NCI-H2081 (cell line): ENCODE data around the gene ADARB2.
A peak's percentile ranks its signal among the peaks of the same experiment; 100 is the strongest.

Experiments used
- DNase-seq, 2 experiments: peaks; one replicate each; lab custom pipeline; 2025; lab: John Stamatoyannopoulos, UW

ADARB2 gene

GRCh38 chr10:1595726-1596125, 141.6 kb downstream of the ADARB2 start:
- DNase-seq = no peak

- no peak for DNase-seq
These were observed 142.1 kb downstream of the ADARB2 start for GRCh38 chr10:1595242-1595600.

GRCh38 chr10:1594372-1595241, 142.7 kb downstream of the ADARB2 start:
- DNase-seq = no peak

GRCh38 chr10:1591742-1592141, 145.6 kb downstream of the ADARB2 start:
- DNase-seq = no peak

DNA sequence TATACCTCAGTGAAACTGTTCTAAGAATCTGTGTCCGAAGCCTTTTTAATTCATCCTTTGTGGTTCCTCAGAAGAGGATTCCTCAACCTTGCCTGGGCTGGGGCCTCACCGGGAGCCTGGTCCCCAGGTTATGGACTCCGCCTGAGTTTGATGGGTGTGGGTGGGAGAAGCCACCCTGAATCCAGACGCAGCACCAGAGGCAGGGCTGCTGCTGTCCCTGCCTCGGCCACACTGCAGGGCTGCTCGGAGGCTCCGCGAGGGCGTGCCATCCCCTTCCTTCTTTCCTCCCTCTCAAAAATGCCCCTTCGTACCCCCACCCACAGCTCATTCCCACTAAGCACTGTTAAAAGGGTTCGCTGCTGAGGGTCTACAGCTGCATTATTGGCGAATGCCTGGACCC, 146.3 kb downstream of the ADARB2 start:
- no peak for DNase-seq

DNA sequence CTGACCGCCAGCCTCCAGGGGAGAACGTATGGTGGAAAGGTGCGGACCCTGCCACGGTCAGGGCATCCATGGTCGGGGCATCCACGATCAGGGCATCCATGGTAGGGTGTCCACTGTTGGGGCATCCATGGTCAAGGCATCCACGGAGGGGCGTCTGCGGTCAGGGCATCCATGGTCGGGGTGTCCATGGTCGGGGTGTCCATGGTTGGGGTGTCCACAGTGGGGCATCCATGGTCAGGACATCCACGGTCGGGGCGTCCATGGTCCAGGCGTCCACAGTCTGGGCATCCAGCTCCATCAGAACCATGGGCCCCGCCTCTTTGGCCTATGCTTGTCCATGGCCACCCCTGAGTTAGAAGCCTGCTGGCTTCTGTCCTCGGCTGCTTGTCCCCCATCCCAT, 148.1 kb downstream of the ADARB2 start:
- no peak for DNase-seq

DNA sequence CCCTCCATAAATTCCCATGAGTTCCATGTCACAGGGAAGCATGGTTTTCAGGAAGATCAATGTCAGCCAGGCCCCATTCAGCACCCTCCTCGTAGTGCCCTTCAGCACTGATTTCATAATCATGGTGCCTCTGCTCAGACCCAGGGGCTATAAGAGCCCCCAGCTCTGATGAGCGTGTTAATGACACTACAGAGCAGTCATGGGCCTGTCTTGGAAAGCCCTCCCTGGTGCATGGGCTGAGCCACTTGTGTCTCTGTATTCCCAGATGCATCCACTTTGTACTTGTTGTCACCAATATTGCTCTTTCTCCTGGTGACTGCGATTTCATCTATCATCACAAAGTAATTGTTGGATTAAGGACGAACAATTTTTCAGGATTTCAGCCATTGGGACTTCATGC, 154.6 kb downstream of the ADARB2 start:
- no peak for DNase-seq

GRCh38 chr10:1581189-1581588, 156.1 kb downstream of the ADARB2 start:
- DNase-seq = no peak

DNA sequence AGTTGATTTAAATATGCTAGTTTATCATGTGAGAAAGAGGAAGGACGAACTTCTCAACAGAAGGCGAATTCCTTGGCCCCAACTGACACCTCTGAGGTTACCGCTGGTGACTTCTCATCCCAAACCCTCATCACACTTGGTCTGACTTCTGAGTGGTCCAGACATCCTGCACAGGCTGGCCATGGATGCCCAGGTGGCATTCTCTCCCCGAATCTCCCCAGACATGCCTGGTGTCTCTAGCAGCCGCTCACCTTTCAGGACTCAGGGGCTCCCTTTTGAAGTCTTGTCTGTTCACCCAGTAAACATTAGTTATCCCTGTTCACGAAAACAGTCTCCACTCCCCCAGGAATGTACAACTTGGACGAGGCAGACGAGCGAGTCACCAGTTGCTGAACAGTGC, 157.7 kb downstream of the ADARB2 start:
- DNase-seq = no peak

GRCh38 chr10:1579141-1579491, 158.2 kb downstream of the ADARB2 start:
- no peak for DNase-seq

GRCh38 chr10:1578392-1579140, 158.8 kb downstream of the ADARB2 start:
- no peak for DNase-seq

DNA sequence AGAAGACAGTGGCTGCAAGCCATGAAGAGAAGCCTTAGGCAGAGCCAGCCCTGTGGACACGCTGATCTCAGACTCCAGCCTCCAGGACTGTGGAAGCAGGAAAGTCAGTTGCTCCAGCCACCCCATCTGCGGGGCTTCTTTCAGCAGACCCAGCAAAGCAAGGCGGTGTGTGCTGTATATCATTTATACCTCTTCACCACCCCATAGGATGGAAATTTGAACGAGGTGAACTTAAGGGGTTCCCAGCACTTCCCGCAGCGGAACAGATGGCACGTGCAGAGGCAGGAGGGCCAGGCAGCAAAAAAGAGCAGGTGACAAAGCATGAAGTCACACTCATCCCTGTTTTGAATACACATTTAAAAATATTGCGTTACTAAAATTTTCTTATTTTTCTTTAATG, 159.4 kb downstream of the ADARB2 start:
- DNase-seq = no peak

- no peak for DNase-seq
These were observed 160.0 kb downstream of the ADARB2 start for GRCh38 chr10:1577373-1577770.

DNA sequence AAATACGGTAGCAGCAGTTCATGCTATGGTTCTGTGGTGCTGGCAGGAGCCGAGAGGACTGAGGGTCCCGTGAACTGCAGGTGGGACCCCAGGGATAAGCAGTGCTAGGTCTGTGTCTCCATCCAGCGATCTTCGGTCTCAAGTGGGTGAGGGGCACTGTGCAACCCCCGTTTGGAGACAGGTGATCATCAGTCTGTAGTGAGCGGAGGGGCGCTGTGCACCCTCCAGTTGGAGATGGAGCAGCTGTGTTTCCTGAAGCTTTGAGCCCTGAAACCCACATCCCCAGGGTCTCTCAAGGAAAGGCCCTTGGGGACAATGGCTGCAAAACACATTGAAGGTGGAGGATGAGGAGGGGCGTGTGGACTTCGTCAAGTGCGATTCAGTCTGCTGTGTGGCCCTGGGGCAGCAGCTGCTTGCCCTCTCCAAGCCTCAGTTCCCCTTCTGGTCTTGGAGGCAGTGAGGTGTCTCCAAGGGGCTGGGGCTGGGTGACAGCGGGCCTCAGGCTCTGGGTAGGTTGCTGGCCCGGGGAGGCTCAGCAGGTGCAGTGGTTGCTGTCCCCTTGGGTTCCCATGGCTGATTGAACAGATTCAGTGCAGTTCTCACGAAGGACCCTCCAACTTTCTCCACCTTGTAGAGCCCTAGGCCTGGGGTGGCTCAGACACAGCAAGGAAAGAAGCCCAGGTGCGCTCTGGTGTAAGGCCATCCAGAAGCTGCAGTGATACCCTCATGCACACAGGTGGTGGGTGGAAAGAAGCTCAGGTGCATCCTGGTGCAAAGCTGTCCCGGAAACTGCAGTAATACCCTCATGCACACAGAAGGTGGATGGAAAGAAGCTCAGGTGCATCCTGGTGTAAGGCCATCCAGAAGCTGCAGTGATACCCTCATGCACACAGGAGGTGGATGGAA, 160.6 kb downstream of the ADARB2 start:
- no peak for DNase-seq

GRCh38 chr10:1575481-1576244, 161.7 kb downstream of the ADARB2 start:
- DNase-seq = no peak

GRCh38 chr10:1574719-1575118, 162.6 kb downstream of the ADARB2 start:
- no peak for DNase-seq

- DNase-seq = no peak
These were observed 163.3 kb downstream of the ADARB2 start for GRCh38 chr10:1573981-1574380.

GRCh38 chr10:1573334-1573969, 163.9 kb downstream of the ADARB2 start:
- no peak for DNase-seq

DNA sequence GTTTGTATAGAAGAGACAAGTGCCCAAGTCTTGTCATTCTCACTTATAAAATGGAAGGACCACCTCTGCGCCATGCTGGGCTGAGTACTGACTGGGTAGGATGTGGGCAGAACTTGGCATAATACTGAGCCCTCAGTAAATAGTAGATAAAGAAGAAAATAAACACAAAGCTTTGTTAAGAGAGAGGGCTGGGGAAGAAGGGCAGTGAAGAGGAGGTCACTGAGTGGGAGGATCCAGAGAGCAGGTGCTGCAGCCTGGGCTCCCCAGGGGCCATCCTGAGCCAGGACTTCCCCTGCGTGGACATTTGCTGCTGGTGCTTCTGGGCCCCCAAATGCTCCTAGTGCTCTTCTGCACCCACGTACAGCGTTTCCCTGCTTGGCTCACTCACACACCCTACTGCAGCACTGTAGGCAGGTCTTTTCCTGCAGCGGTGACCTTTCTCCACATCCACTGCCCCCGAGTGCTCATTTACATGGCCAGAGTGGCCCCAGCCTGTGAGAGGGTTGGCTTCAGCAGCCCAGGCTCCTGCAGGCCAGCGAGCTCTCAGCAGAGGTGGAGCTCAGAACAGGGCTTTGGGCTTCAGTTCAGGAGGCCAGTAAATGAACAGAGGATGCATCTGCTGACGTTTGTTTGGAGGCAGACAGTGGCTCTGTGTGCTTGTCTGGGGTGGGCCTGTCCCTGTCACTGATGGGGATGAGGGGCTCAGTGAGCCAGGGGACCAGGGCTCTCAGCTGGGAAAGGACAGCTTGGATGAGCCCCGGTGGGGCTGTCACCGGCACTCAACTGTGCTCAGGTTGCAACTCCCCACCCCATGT, 164.6 kb downstream of the ADARB2 start:
- DNase-seq = peak in 1 of 2 experiments; percentile 53

DNA sequence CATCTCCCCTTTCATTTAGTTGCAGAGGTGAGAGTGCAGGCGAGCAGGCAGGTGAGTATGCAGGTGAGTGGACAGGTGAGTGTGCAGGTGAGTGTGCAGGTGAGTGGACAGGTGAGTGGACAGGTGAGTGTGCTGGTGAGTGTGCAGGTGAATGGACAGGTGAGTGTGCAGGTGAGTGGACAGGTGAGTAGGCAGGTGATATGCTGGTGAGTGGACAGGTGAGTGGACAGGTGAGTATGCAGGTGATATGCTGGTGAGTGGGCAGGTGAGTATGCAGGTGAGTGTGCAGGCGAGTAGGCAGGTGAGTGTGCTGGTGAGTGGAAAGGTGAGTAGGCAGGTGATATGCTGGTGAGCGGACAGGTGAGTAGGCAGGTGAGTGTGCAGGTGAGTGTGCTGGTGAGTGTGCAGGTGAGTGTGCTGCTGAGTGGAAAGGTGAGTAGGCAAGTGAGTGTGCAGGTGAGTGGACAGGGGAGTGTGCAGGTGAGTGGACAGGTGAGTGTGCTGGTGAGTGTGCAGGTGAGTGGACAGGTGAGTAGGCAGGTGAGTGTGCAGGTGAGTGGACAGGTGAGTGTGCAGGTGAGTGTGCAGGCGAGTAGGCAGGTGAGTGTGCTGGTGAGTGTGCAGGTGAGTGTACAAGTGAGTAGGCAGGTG, 165.6 kb downstream of the ADARB2 start:
- DNase-seq = no peak
